GM12873 (cell line): ENCODE data around the gene FAM167B.

Experiments used
- CTCF ChIP-seq: IDR thresholded peaks from 2 replicates; pipeline ENCODE4 v1.5.1; 2012; ENCODE audit warnings: low read depth, mild to moderate bottlenecking, moderate library complexity, low read length, control low read depth; ENCODE audit not compliant: insufficient read depth; ENCODE audit errors: missing control alignments

Gene FAM167B

DNA sequence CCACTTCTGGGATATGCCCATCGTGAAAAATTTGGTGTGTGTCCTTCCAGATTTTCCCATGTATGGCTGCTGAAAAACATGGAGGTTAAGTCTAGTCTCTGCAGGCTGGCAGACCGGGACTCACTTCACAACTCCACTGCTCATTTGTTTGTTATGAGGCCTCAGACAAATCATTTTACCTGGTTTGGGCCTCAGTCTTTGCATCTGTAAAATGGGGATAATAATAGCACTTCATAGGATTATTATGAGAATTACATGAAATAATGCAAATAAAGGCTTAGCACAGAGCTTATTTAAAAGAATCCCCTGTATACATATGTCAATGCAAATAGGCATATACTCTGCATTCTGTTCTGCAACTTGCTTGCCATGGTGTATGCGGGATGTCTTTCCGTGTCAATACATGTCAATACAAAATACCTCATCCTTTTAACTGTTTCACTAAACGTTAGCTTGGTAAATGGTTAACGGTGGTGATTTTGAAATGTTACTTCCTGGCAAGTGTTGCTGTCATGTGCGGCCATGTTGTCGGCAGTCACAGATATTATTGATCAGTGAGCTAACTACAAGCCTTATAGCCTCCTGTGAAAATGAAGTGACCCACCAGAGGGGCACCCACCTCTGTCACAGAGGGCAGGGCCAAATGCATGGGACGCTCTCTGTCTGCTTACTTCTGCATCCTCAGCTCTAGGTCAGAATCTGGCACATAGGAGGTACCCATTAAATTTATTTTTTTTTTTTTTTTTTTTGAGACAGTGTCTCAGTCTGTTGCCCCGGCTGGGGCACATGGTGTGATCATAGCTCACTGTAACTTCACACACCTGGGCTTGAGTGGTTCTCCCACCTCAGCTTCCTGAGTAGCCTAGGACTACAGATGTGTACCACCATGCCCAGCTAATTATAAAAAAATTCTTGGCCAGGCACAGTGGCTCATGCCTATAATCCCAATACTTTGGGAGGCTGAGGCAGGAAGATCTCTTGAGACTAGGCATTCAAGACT lies 8.3 kb downstream of the FAM167B start:
- no peak for TF ChIP-seq CTCF

DNA sequence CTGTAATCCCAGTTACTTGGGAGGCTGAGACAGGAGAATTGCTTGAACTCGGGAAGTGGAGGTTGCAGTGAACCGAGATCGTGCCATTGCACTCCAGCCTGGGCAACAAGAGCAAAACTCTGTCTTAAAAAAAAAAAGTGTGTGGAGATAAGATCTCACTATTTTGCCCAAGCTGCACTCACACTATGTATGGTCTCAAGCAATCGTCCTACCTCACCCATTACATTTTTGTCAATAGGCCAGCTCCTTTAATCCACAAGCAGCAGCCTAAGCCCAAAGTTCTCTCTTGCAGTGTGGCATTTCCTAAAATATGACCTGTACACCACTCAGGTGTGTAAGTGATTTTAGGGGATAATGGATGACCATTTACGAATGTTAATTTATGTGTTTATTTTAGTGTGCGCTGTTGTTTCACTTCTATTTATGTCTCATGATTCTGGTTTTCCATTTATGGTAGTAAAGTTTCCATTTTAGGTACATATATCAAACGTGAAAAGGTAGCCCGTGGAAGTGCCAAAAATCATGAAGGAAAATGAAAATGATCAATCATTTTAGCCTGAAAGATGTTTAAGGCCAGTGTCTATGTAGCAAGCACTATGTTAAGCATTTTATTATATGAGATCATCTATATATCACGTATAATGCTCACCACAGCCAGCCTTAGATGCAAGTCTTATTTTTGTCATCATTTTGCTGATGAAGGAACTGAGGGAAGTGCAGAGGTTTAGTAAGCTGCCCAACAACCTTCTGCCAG lies 9.6 kb downstream of the FAM167B start:
- TF ChIP-seq CTCF, result no peak

- TF ChIP-seq CTCF, result no peak
Measured at GRCh38 chr1:32257227-32257508, 10.1 kb downstream of the FAM167B start.

DNA sequence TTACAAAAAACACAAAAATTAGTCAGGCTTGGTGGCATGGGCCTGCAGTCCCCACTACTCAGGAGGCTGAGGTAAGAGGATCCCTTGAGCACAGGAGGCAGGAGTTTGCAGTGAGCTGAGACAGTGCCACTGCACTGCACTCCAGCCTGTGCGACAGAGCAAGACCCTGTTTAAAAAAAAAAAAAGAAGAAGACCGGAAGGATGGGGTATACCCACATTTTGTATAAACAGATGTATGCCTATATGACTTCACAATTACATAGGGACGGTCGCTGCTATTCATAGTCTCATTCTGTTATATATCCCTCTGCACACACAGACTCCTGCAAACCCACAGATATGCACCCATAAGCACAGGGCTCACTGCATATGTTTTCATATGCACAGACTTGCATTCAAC lies 16.7 kb downstream of the FAM167B start:
- TF ChIP-seq CTCF, result no peak

GRCh38 chr1:32265846-32266245 lies 18.8 kb downstream of the FAM167B start:
- TF ChIP-seq CTCF, result no peak

DNA sequence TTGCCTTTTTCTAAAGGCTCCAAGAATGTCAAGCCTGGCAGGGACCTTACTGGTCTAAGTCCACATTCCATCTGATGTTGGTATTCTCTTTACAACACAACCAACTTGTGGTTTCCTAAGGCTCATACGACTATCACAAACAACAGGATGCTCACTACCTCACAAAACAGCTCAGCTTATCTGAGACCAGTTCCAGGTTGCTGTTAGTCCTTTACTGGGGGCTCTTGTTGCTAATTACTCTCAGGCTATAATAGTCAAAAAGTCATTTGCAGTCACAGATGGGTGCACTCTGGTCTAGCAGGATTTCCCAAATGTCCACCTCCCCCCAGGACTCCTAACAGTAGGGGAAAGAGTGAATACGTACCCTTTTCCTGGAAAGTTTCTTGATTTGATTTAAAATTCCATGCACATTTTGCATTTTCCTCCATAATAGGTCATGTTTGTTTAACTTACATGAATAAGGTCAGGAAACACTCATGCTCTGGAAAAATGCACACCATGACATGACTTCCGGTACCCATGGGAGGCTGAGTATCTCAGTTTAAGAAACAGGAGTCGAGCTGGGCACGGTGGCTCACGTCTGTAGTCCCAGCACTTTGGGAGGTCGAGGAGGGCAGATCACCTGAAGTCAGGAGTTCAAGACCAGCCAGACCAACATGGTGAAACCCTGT lies 20.0 kb downstream of the FAM167B start:
- TF ChIP-seq CTCF, result no peak

DNA sequence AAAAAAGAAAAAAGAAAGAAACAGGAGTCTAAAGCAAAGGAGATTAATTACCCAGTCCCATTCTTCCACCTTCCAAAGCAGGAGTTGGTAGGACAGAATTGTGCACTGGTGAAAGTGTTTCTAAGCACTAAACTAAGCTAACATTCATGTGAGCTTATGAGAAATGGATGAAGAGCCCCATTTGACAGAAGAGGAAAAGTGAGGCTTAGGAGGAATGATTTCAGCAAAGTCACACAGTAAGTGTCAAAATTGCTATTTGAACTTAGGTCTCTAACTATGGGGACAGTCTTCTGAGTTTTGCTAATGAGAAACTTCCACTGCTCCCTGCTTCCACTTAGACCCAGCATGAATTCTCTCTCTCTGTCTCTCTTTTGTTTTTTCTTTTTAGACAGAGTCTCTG lies 22.7 kb downstream of the FAM167B start:
- TF ChIP-seq CTCF, result no peak
